H1 (cell line): ENCODE data around the gene NLRX1. TPM values are rescaled to one million over a fixed set of nuclear protein-coding genes. Genes with fewer than 3 reads are reported as not detected.

Experiments used
- FOSL1 ChIP-seq: IDR thresholded peaks from 2 replicates; pipeline ENCODE4 v1.6.1; 2011; ENCODE audit warnings: mild to moderate bottlenecking, low read depth, low read length, moderate library complexity; ENCODE audit not compliant: insufficient read depth
- HDAC6 ChIP-seq: IDR thresholded peaks from one replicate; pipeline ENCODE4 v1.7.1; 2012; ENCODE audit warnings: low read depth, mild to moderate bottlenecking, inconsistent platforms, low read length, moderate library complexity
- RXRA ChIP-seq: IDR thresholded peaks from 2 replicates; pipeline ENCODE4 v1.6.1; 2011; ENCODE audit warnings: low read depth, mild to moderate bottlenecking, low read length, moderate library complexity; ENCODE audit not compliant: insufficient read depth
- SIN3A ChIP-seq, 2 experiments: IDR thresholded peaks in 1 of 2; conservative IDR thresholded peaks in 1 of 2; 2 replicates each; pipeline ENCODE4 v1.6.1; 2011 to 2012; ENCODE audit warnings: low read length in 2 of 2, improper control_type of control experiment in 1 of 2, low read depth in 1 of 2, mild to moderate bottlenecking in 1 of 2
- SIX5 ChIP-seq: IDR thresholded peaks from 2 replicates; pipeline ENCODE4 v1.6.1; 2011; ENCODE audit warnings: mild to moderate bottlenecking, low read depth, low read length
- SP1 ChIP-seq: IDR thresholded peaks from 2 replicates; pipeline ENCODE4 v1.6.1; 2011; ENCODE audit warnings: low read depth, low read length
- TAF1 ChIP-seq: IDR thresholded peaks from 2 replicates; pipeline ENCODE4 v1.6.1; 2011; ENCODE audit warnings: mild to moderate bottlenecking, low read depth, low read length
- polyA plus RNA-seq, 7 experiments: library from polyadenylated mRNA; depleted of rRNA in 3 of 7; stranded (reverse) in 5 of 7; unstranded in 2 of 7; fragments of >200 nt in 5 of 7; fragments of 200-250 nt in 2 of 7; gene quantifications; 1 replicate in 5 of 7; 2 replicates in 1 of 7; 4 replicates in 1 of 7; pipeline versions ENCODE4 v1.2.1 to v1.2.3, GENCODE V29; 2011 to 2013; ENCODE audit warnings: missing spikeins in 2 of 7, mixed read lengths in 2 of 7
- total RNA-seq: library from RNA; stranded (reverse); fragmentation: NEBNext Ultra II Directional; extraction: Animal tissue kit (Norgen Biotek cat#: 25700); gene quantifications from 2 replicates; pipeline ENCODE4 v1.2.1, GENCODE V29; 2021
- TF ChIP-seq, protein P1 (sequence below): fragments of 300-600 bp; sonication (generic); IDR thresholded peaks from 2 replicates; pipeline ENCODE4 v1.7.1; 2012; ENCODE audit warnings: low read length, moderate library complexity, mild to moderate bottlenecking, inconsistent platforms; ENCODE audit not compliant: insufficient replicate concordance
- TF ChIP-seq, protein P2 (sequence below): IDR thresholded peaks from 2 replicates; pipeline ENCODE4 v1.6.1; 2012; ENCODE audit warnings: inconsistent platforms

Gene NLRX1
- total and polyA plus RNA-seq, 2 of the 8 experiments (the other 6 are each of a cell fraction or from before 2014, with no cell fraction given): 13.2 to 18.6 TPM

DNA sequence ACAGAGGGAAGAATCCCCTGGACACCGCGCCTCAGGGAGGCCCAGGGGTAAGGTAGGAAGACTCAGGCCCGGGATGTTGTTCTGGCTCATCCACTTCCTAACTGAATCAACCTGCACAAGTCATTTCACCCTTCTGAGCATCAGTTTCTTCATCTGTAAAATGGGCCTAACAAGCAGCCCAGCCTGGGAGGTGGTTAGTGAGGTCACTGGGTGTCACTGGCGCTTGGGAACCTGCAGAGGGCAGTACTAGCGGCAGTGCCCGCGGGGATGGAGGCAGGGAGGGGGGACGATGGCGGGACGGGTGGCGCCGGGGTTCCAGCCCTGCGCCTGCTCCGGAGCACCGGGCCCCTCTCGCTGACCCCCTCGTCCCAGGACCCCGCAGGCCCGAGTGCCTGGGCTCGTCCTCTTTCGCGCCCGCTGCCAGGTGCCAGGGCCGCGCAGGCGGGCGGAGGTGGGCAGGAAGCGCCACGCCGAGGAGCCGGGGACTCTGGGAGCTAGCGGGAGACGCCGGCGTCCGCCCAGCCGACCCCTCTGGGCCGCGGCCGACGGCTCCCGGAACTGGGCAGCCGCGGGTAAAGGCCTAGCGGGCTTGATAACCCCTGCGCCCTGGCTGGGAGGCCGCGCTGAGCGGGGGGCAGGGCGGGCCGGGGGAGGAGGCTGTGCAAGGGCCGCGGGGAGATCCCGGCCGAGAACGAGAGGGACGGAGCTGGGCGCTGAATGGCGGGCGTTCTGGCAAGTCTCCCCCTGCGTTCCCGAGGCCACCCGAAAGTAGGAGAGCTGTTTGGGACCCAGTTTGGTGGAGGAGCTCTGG is at the start of gene NLRX1 (continued):
- TF ChIP-seq, protein P1, sequence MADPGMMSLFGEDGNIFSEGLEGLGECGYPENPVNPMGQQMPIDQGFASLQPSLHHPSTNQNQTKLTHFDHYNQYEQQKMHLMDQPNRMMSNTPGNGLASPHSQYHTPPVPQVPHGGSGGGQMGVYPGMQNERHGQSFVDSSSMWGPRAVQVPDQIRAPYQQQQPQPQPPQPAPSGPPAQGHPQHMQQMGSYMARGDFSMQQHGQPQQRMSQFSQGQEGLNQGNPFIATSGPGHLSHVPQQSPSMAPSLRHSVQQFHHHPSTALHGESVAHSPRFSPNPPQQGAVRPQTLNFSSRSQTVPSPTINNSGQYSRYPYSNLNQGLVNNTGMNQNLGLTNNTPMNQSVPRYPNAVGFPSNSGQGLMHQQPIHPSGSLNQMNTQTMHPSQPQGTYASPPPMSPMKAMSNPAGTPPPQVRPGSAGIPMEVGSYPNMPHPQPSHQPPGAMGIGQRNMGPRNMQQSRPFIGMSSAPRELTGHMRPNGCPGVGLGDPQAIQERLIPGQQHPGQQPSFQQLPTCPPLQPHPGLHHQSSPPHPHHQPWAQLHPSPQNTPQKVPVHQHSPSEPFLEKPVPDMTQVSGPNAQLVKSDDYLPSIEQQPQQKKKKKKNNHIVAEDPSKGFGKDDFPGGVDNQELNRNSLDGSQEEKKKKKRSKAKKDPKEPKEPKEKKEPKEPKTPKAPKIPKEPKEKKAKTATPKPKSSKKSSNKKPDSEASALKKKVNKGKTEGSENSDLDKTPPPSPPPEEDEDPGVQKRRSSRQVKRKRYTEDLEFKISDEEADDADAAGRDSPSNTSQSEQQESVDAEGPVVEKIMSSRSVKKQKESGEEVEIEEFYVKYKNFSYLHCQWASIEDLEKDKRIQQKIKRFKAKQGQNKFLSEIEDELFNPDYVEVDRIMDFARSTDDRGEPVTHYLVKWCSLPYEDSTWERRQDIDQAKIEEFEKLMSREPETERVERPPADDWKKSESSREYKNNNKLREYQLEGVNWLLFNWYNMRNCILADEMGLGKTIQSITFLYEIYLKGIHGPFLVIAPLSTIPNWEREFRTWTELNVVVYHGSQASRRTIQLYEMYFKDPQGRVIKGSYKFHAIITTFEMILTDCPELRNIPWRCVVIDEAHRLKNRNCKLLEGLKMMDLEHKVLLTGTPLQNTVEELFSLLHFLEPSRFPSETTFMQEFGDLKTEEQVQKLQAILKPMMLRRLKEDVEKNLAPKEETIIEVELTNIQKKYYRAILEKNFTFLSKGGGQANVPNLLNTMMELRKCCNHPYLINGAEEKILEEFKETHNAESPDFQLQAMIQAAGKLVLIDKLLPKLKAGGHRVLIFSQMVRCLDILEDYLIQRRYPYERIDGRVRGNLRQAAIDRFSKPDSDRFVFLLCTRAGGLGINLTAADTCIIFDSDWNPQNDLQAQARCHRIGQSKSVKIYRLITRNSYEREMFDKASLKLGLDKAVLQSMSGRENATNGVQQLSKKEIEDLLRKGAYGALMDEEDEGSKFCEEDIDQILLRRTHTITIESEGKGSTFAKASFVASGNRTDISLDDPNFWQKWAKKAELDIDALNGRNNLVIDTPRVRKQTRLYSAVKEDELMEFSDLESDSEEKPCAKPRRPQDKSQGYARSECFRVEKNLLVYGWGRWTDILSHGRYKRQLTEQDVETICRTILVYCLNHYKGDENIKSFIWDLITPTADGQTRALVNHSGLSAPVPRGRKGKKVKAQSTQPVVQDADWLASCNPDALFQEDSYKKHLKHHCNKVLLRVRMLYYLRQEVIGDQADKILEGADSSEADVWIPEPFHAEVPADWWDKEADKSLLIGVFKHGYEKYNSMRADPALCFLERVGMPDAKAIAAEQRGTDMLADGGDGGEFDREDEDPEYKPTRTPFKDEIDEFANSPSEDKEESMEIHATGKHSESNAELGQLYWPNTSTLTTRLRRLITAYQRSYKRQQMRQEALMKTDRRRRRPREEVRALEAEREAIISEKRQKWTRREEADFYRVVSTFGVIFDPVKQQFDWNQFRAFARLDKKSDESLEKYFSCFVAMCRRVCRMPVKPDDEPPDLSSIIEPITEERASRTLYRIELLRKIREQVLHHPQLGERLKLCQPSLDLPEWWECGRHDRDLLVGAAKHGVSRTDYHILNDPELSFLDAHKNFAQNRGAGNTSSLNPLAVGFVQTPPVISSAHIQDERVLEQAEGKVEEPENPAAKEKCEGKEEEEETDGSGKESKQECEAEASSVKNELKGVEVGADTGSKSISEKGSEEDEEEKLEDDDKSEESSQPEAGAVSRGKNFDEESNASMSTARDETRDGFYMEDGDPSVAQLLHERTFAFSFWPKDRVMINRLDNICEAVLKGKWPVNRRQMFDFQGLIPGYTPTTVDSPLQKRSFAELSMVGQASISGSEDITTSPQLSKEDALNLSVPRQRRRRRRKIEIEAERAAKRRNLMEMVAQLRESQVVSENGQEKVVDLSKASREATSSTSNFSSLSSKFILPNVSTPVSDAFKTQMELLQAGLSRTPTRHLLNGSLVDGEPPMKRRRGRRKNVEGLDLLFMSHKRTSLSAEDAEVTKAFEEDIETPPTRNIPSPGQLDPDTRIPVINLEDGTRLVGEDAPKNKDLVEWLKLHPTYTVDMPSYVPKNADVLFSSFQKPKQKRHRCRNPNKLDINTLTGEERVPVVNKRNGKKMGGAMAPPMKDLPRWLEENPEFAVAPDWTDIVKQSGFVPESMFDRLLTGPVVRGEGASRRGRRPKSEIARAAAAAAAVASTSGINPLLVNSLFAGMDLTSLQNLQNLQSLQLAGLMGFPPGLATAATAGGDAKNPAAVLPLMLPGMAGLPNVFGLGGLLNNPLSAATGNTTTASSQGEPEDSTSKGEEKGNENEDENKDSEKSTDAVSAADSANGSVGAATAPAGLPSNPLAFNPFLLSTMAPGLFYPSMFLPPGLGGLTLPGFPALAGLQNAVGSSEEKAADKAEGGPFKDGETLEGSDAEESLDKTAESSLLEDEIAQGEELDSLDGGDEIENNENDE: peak; percentile 40
- TF ChIP-seq FOSL1: no peak
- peak in 1 of 2 experiments; percentile 55; a peak in 1 of 4 replicates for TF ChIP-seq SIN3A (conservative IDR thresholded peaks at IDR 0.05 in 1 of 2, IDR thresholded peaks at IDR 0.05 in 1 of 2; ENCODE audit: low read depth in 1 of 2, low read length in 2 of 2)
- no peak for TF ChIP-seq RXRA
- no peak for TF ChIP-seq HDAC6
- peak; percentile 84 for TF ChIP-seq TAF1
- TF ChIP-seq, protein P2, sequence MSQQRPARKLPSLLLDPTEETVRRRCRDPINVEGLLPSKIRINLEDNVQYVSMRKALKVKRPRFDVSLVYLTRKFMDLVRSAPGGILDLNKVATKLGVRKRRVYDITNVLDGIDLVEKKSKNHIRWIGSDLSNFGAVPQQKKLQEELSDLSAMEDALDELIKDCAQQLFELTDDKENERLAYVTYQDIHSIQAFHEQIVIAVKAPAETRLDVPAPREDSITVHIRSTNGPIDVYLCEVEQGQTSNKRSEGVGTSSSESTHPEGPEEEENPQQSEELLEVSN: no peak
- no peak for TF ChIP-seq SP1
- TF ChIP-seq SIX5: no peak
